AG20443 (cell line): ENCODE measurements around the gene SLC6A8.

ENCODE experiments used
- DNase-seq: peaks from one replicate; pipeline ENCODE4 v3.0.0; 2012; ENCODE audit warnings: low spot score, mixed read lengths

SLC6A8 gene

DNA sequence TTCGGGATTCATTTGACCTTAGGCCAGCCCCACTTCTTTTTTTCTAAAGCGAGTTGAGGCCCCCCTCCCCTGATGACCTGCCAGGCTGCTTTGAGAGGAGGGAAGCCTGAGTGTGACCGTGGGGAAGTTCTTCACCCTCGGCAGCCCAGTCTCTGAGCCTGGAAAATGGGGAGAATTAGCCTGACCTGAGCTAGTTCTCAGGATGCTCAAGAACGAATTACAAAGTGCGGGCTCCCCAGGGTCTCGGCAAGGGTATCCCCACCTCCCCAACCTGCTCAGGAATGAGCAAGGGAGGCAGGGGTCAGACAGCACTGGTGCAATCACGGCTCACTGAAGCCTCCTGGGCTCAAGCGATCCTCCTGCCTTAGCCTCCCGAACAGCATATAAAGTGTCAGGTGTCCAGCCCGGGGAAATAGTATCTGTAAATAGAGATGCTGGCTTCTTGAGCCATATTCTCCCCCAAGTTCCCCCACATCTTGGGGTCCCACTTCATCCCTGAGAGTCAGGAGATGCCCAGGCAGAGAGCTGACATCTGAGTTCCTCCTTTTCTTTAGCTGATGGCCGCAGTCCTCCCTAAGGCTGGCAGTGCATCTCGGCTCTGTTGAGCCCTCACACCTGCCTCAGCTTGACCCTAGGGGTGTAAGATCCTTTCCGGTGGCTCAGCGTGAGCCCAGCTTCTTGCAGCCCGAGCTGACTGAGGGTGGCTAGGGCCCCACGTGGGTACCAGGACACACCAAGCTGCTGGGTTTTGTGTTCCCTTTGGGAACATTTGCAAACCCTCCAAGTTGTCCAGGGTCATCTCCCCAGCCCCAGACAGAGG is 39.2 kb upstream of the SLC6A8 start:
- DNase-seq, result no peak

GRCh38 chrX:153649178-153649914 is 38.4 kb upstream of the SLC6A8 start:
- DNase-seq, result peak; percentile 61

DNA sequence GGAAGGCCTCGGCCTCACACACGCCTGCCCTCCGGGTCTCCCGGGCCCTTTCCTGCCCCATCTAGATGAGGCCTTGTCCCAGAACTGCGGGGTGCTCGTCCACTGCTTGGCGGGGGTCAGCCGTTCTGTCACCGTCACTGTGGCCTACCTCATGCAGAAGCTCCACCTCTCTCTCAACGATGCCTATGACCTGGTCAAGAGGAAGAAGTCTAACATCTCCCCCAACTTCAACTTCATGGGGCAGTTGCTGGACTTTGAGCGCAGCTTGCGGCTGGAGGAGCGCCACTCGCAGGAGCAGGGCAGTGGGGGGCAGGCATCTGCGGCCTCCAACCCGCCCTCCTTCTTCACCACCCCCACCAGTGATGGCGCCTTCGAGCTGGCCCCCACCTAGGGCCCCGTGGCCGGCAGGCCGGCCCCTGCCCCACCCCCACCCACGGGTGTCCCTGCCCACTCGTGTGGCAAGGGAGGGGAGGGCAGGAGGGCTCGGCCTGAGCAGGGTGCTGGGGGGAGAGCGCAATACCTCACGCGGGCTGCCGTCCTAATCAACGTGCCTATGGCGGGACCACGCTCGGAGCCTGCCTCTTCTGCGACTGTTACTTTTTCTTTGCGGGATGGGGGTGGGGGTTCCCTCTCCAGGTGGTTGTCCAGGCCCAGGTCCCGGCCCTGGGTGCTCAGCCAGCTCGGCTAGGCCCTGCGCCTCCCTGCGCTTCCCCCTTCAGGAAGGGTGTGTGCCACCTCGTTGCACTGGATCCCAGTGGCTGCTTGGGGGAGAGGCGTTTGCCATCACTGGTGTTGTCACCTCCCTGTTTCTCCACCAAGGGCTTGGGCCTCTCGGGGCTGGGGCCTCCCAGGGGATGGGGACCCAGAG is 37.6 kb upstream of the SLC6A8 start:
- DNase-seq, result no peak

- DNase-seq, result no peak
Measured at GRCh38 chrX:153650959-153651358, 36.8 kb upstream of the SLC6A8 start.

DNA sequence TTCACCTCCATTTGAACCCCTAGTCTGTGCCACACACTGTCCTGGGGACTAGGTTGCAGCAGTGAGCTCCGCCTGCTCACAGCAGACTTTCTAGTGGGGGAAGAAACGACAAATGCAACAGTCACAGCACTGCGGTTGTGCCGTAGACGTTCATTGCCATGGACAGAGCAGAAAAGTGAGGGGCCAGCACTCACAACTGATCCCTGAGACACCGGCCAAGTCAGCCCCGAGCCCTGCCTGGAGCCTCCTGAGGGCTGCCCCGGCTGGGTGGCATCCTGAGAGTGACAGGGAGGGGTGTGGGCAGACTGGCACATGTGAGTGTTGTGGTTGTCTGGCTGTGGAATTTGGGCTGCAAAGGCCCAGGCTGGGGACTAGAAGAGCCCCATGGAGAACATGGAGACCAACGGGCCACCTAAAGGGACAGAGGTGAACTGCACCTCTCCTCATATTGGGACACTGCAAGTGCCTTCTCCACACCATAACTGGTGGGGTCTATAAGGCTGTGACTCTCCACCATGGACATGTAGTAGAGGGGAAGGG is 36.1 kb upstream of the SLC6A8 start:
- no peak for DNase-seq

- DNase-seq, result no peak
Measured at GRCh38 chrX:153653556-153653955, 34.2 kb upstream of the SLC6A8 start.

- no peak for DNase-seq
Measured at GRCh38 chrX:153657161-153657560, 30.6 kb upstream of the SLC6A8 start.

DNA sequence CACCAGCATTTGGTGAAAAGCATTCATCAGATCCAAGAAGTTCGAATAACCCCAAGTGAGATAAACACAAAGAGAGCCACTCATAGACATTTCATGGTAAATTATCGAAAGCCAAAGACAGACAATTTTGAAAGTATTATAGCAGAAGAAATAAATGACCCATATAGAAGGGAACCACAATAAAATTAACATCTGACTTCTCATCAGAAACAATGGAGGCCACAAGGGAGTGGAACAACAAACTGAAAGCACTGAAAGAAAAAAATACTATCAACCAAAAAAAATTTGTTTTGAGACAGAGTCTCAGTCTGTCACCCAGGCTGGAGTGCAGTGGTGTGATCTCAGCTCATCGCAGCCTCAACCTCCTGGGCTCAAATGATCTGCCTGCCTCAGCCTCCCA is 28.5 kb upstream of the SLC6A8 start:
- DNase-seq, result no peak

DNA sequence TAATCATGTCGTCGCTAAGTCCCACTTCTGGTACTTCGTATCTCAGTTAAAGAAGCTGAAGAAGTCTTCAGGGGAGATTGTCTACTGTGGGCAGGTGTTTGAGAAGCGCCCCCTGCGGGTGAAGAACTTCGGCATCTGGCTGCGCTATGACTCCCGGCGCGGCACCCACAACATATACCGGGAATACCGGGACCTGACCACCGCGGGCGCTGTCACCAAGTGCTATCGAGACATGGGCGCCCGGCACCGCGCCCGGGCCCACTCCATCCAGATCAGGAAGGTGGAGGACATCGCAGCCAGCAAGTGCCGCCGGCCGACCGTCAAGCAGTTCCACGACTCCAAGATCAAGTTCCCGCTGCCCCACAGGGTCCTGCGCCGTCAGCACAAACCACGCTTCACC is 25.5 kb upstream of the SLC6A8 start:
- no peak for DNase-seq

GRCh38 chrX:153665726-153666306 is 21.9 kb upstream of the SLC6A8 start:
- DNase-seq, result no peak

DNA sequence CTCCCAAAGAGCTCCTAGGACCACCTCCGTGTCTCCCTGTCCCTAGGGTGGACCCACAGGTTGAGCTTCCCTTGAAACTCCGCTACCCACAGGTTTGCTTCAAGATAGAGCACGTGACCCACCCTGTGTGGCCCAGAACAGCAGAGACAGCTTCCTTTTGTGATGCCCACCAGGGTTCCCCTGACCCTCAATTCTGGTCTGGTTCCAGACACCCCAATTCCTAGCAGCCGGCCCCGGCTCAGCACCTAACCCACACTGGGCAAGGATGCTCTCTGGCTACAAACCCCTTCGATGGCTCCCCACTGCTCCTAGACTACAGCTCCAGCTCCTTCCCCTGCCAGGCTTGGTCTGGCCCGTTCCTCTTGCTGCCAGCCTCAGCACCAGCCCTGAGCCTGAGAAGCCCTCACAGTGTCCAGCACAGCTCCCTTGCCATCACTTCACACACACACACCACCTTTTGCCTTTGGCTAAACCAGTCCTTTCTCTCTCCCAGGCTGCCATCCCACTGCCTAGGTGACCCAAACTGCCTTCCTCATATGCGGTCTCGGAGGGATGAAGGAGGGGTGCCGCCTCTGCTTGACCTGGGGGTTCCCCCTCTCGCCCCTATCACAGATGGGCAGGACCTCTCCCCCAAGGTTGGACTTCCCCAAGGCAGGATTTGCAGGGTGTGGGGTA is 20.3 kb upstream of the SLC6A8 start:
- DNase-seq, result no peak

DNA sequence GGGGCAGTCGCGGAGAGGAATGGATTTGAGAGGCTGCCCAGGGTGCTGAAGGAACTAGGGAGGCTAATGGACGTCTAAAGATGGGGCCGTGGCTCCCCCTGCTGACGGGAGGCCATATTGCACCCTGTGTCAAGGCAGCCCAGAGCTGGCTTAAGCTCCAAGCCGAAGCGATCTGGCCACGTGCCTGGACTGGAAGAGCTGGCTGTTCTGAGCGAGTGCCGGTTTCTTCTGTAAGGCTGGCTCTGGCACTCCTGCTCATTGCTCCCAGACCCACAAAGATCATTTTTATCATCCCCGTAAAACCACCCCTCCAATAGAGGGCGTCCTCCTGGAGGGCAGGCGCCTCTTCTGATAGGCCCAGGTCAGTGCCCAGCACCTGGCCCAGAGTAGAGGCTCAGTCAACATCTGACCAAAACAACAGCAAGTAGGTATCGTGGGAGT is 19.8 kb upstream of the SLC6A8 start:
- peak; percentile 80 for DNase-seq

GRCh38 chrX:153668423-153669173 is 19.1 kb upstream of the SLC6A8 start:
- DNase-seq, result no peak

DNA sequence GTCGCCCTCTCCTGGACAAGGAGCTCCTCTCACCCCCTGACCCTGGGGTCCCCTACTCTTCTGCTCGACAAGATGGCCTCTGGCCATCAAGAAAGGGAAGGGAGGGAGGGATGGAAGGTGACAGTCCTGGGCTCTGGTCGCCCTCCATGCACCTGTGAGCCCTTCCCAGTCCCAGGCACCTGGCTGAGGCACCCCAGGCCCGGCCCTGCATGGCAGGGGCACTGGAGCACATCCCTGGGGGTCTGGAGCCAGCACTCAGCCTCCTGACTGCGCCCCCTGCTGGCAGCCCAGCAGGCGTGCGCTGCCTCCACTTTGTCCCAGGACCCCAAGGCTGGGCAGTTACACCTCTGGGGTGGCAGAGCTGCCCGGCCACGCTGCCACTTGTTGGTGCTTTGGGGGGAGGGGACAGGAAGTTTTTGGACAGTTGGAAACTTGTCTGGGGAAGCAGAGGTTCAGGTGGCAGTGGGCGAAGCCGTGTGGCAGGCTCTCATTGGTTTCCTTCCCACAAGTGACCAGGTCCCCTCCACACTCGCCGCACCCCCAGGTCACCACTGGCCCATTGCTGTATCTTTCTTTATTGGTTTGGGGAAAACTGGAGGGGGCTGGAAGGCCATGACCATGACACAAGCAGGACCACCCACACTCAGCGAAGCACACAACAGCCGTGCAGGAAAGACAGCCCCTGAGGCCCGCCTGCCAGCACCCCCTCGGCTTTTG is 18.4 kb upstream of the SLC6A8 start:
- peak; percentile 55 for DNase-seq

DNA sequence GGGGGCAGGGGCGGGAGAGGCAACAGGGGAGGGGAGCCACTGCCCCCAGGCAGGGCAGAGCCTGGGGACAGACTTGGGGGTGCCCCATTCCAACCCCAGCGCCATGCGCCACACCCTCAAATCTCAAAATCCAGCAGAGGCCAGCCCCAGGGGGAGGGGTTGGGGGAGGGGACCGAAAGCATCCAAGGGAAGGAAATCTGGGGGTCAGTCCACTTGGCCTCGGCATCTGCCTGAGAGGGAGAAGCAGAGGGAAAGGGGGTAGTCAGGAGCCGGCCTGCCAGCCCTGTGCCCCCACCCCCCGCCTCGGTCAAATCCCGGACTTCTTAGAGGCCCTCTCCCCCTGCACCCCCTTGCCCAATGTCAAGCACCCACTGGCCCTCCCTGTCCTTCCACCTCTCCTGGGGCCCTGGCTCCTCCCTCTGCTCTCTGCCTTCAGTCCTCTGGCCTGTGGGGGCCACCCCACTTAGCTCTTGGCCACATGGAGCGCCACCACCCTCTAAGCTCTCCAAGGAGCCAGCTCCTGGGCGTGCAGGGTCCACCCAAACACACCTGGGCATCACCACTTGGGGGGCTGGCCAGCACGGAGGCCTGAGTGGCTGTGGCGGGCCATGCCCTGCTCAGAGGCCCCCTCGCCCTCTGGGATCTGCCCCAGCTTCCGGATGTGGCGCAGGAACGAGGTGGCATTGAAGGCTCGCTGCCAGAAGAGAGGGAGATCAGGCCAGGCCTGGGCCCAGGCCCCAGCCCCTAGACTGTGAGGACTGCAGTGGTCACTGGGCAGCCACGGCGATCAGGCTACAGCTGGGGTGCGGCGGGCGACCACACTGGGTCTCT is 17.6 kb upstream of the SLC6A8 start:
- DNase-seq, result no peak

- DNase-seq, result no peak
Measured at GRCh38 chrX:153670748-153671588, 16.8 kb upstream of the SLC6A8 start.

DNA sequence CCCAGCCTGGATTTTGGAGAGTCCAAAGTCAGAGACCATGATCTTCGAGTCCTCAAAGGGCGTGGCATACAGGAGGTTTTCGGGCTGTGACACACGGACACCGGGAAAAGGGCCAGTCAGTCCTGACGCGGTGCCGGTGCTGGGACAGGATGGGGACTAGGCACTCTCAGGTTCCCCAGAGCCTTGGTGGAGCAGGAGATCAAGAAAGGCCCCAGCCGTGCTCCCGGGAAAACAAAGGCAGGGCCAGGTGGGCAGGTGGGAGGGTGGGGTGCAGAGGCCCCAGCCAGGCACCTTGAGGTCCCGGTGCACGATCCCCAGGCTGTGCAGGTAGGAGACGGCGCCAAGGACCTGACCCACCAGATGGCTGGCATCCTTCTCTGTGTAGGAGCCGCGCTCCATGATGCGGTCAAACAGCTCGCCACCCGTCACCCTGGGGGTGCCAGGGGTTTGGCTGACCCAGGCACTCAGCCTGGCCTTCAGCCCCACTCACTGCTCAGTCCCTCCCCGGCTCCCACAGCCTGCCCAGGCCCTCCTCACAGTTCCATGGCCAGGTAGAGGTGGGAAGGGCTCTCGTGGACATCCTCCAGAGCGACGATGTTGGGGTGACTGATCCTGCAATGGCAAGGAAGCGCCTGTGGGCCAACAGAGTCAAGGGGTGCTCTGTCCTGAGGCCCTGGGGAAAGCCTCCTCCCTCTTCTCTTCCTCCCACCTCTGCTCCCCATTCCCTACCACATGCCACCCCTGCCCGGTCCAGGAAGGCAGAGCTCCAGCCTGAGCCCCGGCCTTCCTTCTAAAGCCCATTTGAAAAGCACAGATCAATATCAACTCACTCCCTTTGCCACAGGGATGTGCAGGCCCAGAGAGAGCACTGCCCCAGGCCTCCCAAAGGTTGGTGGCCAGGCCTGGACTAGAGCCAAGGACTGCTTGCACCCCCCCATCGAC is 15.9 kb upstream of the SLC6A8 start:
- DNase-seq, result no peak
